ENCODE results near the gene ZNF784. TPM values are rescaled to one million over a fixed set of nuclear protein-coding genes. Genes with fewer than 3 reads are reported as not detected.
"Not testable (repeated sequence)": the region's sequence is repeated elsewhere in the genome, so short reads cannot be mapped to it uniquely, and the experiment has no call there.

Gene ZNF784
- total RNA-seq, 1 donor from 2014 or later = 12.4 TPM

DNA sequence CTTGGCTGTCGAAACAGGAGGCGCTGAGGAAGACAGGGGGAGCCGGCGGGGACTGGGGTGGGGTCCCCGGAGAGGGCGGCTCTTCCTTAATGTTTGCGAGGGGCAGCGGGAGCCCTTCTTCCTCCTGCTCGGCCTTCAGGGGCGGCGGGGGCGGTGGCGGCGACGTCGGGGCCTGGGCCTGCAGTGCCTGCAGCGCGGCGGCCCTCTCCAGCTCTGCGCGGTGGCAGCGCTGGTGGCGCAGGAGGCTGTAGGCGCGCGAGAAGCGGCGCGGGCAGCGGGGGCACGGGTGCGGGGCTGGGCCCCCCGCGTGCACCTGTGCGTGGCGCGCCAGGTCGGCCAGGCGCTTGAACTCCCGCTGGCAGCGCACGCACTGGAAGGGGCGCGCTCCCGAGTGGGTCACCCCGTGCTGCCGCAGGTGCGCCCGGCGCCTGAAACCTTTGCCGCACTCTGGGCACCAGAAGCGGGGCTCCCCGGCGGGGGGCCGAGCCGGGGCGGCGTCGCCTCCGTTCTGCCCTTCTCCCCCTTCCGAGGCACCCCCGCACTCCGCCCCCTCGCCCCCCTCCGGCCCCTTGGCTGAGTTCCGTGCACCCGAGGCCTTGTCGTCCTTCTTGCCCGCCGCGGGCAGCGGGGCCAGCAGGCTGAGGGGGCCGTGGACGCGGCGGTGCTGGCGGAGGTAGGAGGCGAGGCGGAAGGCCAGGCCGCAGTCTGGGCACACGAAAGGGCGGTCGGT is 46.2 kb downstream of the ZNF784 start:
- Mint-ChIP-seq H3K27me3 (ENCODE audit: low read depth) (no peaks in the 10 kb centered on the region), H3K4me1 (peaks cover 19% of the 10 kb centered on the region), H3K36me3 (ENCODE audit: low read depth) (peaks cover 17% of the 10 kb centered on the region), H3K27ac (ENCODE audit: unreplicated experiment) (no peak overlapping the region), H3K4me3 (no peak overlapping the region), H3K9me3 (no peaks in the 10 kb centered on the region)
- TF ChIP-seq, protein P1, sequence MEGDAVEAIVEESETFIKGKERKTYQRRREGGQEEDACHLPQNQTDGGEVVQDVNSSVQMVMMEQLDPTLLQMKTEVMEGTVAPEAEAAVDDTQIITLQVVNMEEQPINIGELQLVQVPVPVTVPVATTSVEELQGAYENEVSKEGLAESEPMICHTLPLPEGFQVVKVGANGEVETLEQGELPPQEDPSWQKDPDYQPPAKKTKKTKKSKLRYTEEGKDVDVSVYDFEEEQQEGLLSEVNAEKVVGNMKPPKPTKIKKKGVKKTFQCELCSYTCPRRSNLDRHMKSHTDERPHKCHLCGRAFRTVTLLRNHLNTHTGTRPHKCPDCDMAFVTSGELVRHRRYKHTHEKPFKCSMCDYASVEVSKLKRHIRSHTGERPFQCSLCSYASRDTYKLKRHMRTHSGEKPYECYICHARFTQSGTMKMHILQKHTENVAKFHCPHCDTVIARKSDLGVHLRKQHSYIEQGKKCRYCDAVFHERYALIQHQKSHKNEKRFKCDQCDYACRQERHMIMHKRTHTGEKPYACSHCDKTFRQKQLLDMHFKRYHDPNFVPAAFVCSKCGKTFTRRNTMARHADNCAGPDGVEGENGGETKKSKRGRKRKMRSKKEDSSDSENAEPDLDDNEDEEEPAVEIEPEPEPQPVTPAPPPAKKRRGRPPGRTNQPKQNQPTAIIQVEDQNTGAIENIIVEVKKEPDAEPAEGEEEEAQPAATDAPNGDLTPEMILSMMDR (conservative IDR thresholded peaks at IDR 0.05) = no peak
- DNase-seq (ENCODE audit: low read depth, low spot score) = no peak

- no peak for DNase-seq (ENCODE audit: low read depth, low spot score)
- H3K27ac Mint-ChIP-seq (ENCODE audit: unreplicated experiment) = no peak overlapping the region
- H3K27me3 Mint-ChIP-seq (ENCODE audit: low read depth) = no peaks in the 10 kb centered on the region
- peaks cover 19% of the 10 kb centered on the region for H3K4me1 Mint-ChIP-seq
- H3K4me3 Mint-ChIP-seq = peak overlapping the region; percentile 86
- H3K9me3 Mint-ChIP-seq = no peaks in the 10 kb centered on the region
- TF ChIP-seq, protein P1 (conservative IDR thresholded peaks at IDR 0.05) = no peak
- H3K36me3 Mint-ChIP-seq (ENCODE audit: low read depth) = peaks cover 17% of the 10 kb centered on the region
Observed at GRCh38 chr19:55576746-55577145, 47.6 kb downstream of the ZNF784 start.

- H3K4me1 Mint-ChIP-seq; DNase-seq (ENCODE audit: low read depth, low spot score); H3K27me3 Mint-ChIP-seq (ENCODE audit: low read depth); H3K9me3 Mint-ChIP-seq; H3K4me3 Mint-ChIP-seq; H3K27ac Mint-ChIP-seq (ENCODE audit: unreplicated experiment): not testable (repeated sequence)
- H3K36me3 Mint-ChIP-seq (ENCODE audit: low read depth) = peaks cover 11% of the 10 kb centered on the region
Observed at GRCh38 chr19:55573929-55574328, 50.4 kb downstream of the ZNF784 start.

Other genes starting within 250 kb of the ZNF784 start
- gene TMEM190, start 247.7 kb downstream of the ZNF784 start, total RNA-seq = not detected in 2 replicates
- 0.40 and 0.71 TPM in 2 replicates for gene TMEM238, start 240.3 kb downstream of the ZNF784 start, total RNA-seq
- 1,888 and 1,936 TPM in 2 replicates for gene RPL28, start 238.6 kb downstream of the ZNF784 start, total RNA-seq
- 243 and 269 TPM in 2 replicates for gene UBE2S, start 216.8 kb downstream of the ZNF784 start, total RNA-seq
- 0.54 and 0.59 TPM in 2 replicates for gene SHISA7, start 181.3 kb downstream of the ZNF784 start, total RNA-seq
- 34.3 and 36.7 TPM in 2 replicates for gene ISOC2, start 162.9 kb downstream of the ZNF784 start, total RNA-seq
- gene C19orf85, start 159.8 kb downstream of the ZNF784 start, total RNA-seq = not detected in 2 replicates
- gene ZNF628, start 147.9 kb downstream of the ZNF784 start, total RNA-seq = 14.8 and 15.0 TPM in 2 replicates
- gene NAT14, start 139.4 kb downstream of the ZNF784 start, total RNA-seq = 81.1 and 87.9 TPM in 2 replicates
- gene SSC5D, start 136.1 kb downstream of the ZNF784 start, total RNA-seq = 1.3 and 1.5 TPM in 2 replicates
- not detected in 2 replicates for gene SBK2, start 87.4 kb downstream of the ZNF784 start, total RNA-seq
- gene SBK3, start 79.0 kb downstream of the ZNF784 start, total RNA-seq = 0.39 and 0.68 TPM in 2 replicates
- gene ZNF579, start 43.7 kb downstream of the ZNF784 start, total RNA-seq = 28.2 and 29.1 TPM in 2 replicates
- 31.6 and 31.8 TPM in 2 replicates for gene FIZ1, start 25.0 kb downstream of the ZNF784 start, total RNA-seq
- 6.1 and 6.7 TPM in 2 replicates for gene ZNF524, start 24.3 kb downstream of the ZNF784 start, total RNA-seq
- 20.3 TPM in 2 replicates for gene ZNF865, start 18.9 kb downstream of the ZNF784 start, total RNA-seq
- gene ZNF580, start 16.4 kb upstream of the ZNF784 start, total RNA-seq = 39.1 and 41.8 TPM in 2 replicates
- 40.8 and 41.9 TPM in 2 replicates for gene ZNF581, start 19.1 kb upstream of the ZNF784 start, total RNA-seq
- gene CCDC106, start 23.6 kb upstream of the ZNF784 start, total RNA-seq = 18.7 and 18.9 TPM in 2 replicates
- 342 and 365 TPM in 2 replicates for gene U2AF2, start 30.5 kb upstream of the ZNF784 start, total RNA-seq
- gene EPN1, start 50.7 kb upstream of the ZNF784 start, total RNA-seq = 129 and 130 TPM in 2 replicates
- gene NLRP9, start 113.8 kb upstream of the ZNF784 start, total RNA-seq = not detected in 2 replicates
- gene RFPL4A, start 134.5 kb upstream of the ZNF784 start, total RNA-seq = not detected in 2 replicates
- not detected in 2 replicates for gene RFPL4AL1, start 144.6 kb upstream of the ZNF784 start, total RNA-seq
- not detected in 2 replicates for gene NLRP11, start 207.4 kb upstream of the ZNF784 start, total RNA-seq
- gene NLRP4, start 212.0 kb upstream of the ZNF784 start, total RNA-seq = not detected in 2 replicates